Effector CD4-positive, alpha-beta T cell (primary cell): ENCODE results near the gene RIBC1.
"Not testable (repeated sequence)": the region's sequence is repeated elsewhere in the genome, so short reads cannot be mapped to it uniquely, and the experiment has no call there.

Source experiments
- DNase-seq: peaks from one replicate; pipeline ENCODE4 v3.0.0-alpha.2; 2020
- total RNA-seq: gene quantifications from one replicate; lab custom pipeline; 2026; lab: John Stamatoyannopoulos, UW

The RIBC1 gene
- 2.3 reads per million, percentile 5 among the genes with 10 or more reads in this experiment for total RNA-seq

GRCh38 chrX:53422861-53423306 lies at the start of gene RIBC1:
RIBC1 (plus strand) TSS chrX:53422873; CDS start chrX:53426277, 3,404 bp downstream.
- no peak for DNase-seq

- DNase-seq, result no peak
These were observed 49.4 kb upstream of the RIBC1 start for GRCh38 chrX:53373307-53373706.

GRCh38 chrX:53374222-53374820 lies 48.4 kb upstream of the RIBC1 start:
- DNase-seq, result no peak

GRCh38 chrX:53374923-53375322 lies 47.8 kb upstream of the RIBC1 start:
- no peak for DNase-seq

- no peak for DNase-seq
These were observed 45.8 kb upstream of the RIBC1 start for GRCh38 chrX:53376888-53377287.

- no peak for DNase-seq
These were observed 45.2 kb upstream of the RIBC1 start for GRCh38 chrX:53377464-53377863.

- no peak for DNase-seq
These were observed 43.5 kb upstream of the RIBC1 start for GRCh38 chrX:53379008-53379710.

GRCh38 chrX:53379747-53380146 lies 42.9 kb upstream of the RIBC1 start:
- DNase-seq, result no peak

- DNase-seq, result no peak
These were observed 39.1 kb upstream of the RIBC1 start for GRCh38 chrX:53383376-53384076.

- DNase-seq, result no peak
These were observed 26.9 kb upstream of the RIBC1 start for GRCh38 chrX:53395605-53396298.

GRCh38 chrX:53398216-53398615 lies 24.5 kb upstream of the RIBC1 start:
- DNase-seq, result no peak

GRCh38 chrX:53403535-53403934 lies 19.1 kb upstream of the RIBC1 start:
- DNase-seq, result no peak

- DNase-seq, result no peak
These were observed 10.2 kb upstream of the RIBC1 start for GRCh38 chrX:53412446-53412845.

- DNase-seq, result not testable (repeated sequence)
These were observed 2.3 kb upstream of the RIBC1 start for GRCh38 chrX:53420351-53420750.

- DNase-seq, result no peak
These were observed 1.5 kb upstream of the RIBC1 start for GRCh38 chrX:53421125-53421524.

- no peak for DNase-seq
These were observed 944 bp upstream of the RIBC1 start for GRCh38 chrX:53421772-53422085.

GRCh38 chrX:53422086-53422860 lies 400 bp upstream of the RIBC1 start, which contains the start of gene SMC1A:
SMC1A (minus strand) TSS chrX:53422654; CDS start chrX:53422600, 54 bp downstream.
- DNase-seq, result peak; percentile 99

- DNase-seq, result no peak
These were observed 7.1 kb downstream of the RIBC1 start for GRCh38 chrX:53429755-53430154.

GRCh38 chrX:53430231-53430630 lies 7.6 kb downstream of the RIBC1 start:
- no peak for DNase-seq

- DNase-seq, result peak; percentile 83
These were observed 11.3 kb downstream of the RIBC1 start, which contains the start of gene HSD17B10 for GRCh38 chrX:53433651-53434639. HSD17B10 (minus strand) TSS chrX:53434370; CDS start chrX:53434345, 25 bp downstream.

- DNase-seq, result peak; percentile 64
These were observed 13.3 kb downstream of the RIBC1 start for GRCh38 chrX:53435997-53436396.
